Measurements from ENCODE around the gene TARBP1. TPM values are rescaled to one million over a fixed set of nuclear protein-coding genes. Genes with fewer than 3 reads are reported as not detected.
A peak's percentile ranks its signal among the peaks of the same experiment; 100 is the strongest.

Gene TARBP1
- total and polyA plus RNA-seq, 2 experiments from 2014 or later: 12.8 to 22.9 TPM

- 51% methylated on average over 7 of the region's 7 CpGs for WGBS (ENCODE audit: low lambda C conversion rate, missing lambda C conversion rate)
- H2AFZ ChIP-seq: no peak overlapping the region
- no peak overlapping the region for H3K4me2 ChIP-seq
- no peaks in the 10 kb centered on the region for H3K9me3 ChIP-seq (ENCODE audit: low read depth)
- no peaks in the 10 kb centered on the region for H4K20me1 ChIP-seq (ENCODE audit: insufficient read depth, poor library complexity, severe bottlenecking)
- DNase-seq (ENCODE audit: low spot score): peak; percentile 48
- H3K27me3 ChIP-seq: no peaks in the 10 kb centered on the region
- no peaks in the 10 kb centered on the region for H3K36me3 ChIP-seq (replicated peaks; ENCODE audit: insufficient read depth, low read depth)
- no peak overlapping the region for H3K4me3 ChIP-seq
- H3K9me2 ChIP-seq (replicated peaks; ENCODE audit: insufficient read depth): no peaks in the 10 kb centered on the region
- no peak for TF ChIP-seq EZH2phosphoT487 (IDR thresholded peaks at IDR 0.05; ENCODE audit: low read depth, severe bottlenecking, unreplicated experiment)
- no peak for TF ChIP-seq CTCF (IDR thresholded peaks at IDR 0.05; ENCODE audit: poor library complexity)
- TF ChIP-seq EZH2 (IDR thresholded peaks at IDR 0.05; ENCODE audit: borderline replicate concordance): no peak
- peaks cover 10% of the 10 kb centered on the region for H3K4me1 ChIP-seq (ENCODE audit: insufficient read depth)
- no peaks in the 10 kb centered on the region for H3K79me2 ChIP-seq
- H3K27ac ChIP-seq: peak overlapping the region; percentile 46
Measured at GRCh38 chr1:234495231-234495990, 16.4 kb upstream of the TARBP1 start.

- Histone ChIP-seq H3K79me2 (no peaks in the 10 kb centered on the region), H3K4me2 (no peak overlapping the region), H3K4me3 (no peak overlapping the region), H3K9me2 (replicated peaks; ENCODE audit: insufficient read depth) (no peaks in the 10 kb centered on the region), H3K27me3 (no peaks in the 10 kb centered on the region), H3K4me1 (ENCODE audit: insufficient read depth) (peaks cover 3% of the 10 kb centered on the region), H3K27ac (no peak overlapping the region), H2AFZ (no peak overlapping the region), H3K36me3 (replicated peaks; ENCODE audit: insufficient read depth, low read depth) (no peaks in the 10 kb centered on the region), H3K9me3 (ENCODE audit: low read depth) (no peaks in the 10 kb centered on the region), H4K20me1 (ENCODE audit: insufficient read depth, poor library complexity, severe bottlenecking) (no peaks in the 10 kb centered on the region)
- TF ChIP-seq EZH2 (IDR thresholded peaks at IDR 0.05; ENCODE audit: borderline replicate concordance) (no peak), CTCF (IDR thresholded peaks at IDR 0.05; ENCODE audit: poor library complexity) (no peak), EZH2phosphoT487 (IDR thresholded peaks at IDR 0.05; ENCODE audit: low read depth, severe bottlenecking, unreplicated experiment) (no peak)
- no peak for DNase-seq (ENCODE audit: low spot score)
- 97% methylated on average over 4 of the region's 4 CpGs for WGBS (ENCODE audit: low lambda C conversion rate, missing lambda C conversion rate)
Measured at GRCh38 chr1:234494049-234494448, 15.1 kb upstream of the TARBP1 start.

GRCh38 chr1:234490793-234491479, 12.0 kb upstream of the TARBP1 start:
- H3K27ac ChIP-seq: peak overlapping the region; percentile 52

More at GRCh38 chr1:234490793-234491479, 12.0 kb upstream of the TARBP1 start:
- 66% methylated on average over 4 of the region's 4 CpGs for WGBS (ENCODE audit: low lambda C conversion rate, missing lambda C conversion rate)
- H4K20me1 ChIP-seq (ENCODE audit: insufficient read depth, poor library complexity, severe bottlenecking): no peaks in the 10 kb centered on the region
- no peak overlapping the region for H3K4me3 ChIP-seq
- no peak overlapping the region for H3K4me2 ChIP-seq
- no peak overlapping the region for H2AFZ ChIP-seq
- H3K79me2 ChIP-seq: no peaks in the 10 kb centered on the region
- TF ChIP-seq CTCF (IDR thresholded peaks at IDR 0.05; ENCODE audit: poor library complexity) (no peak), EZH2phosphoT487 (IDR thresholded peaks at IDR 0.05; ENCODE audit: low read depth, severe bottlenecking, unreplicated experiment) (no peak)
- no peaks in the 10 kb centered on the region for H3K9me3 ChIP-seq (ENCODE audit: low read depth)
- H3K27me3 ChIP-seq: no peaks in the 10 kb centered on the region
- no peaks in the 10 kb centered on the region for H3K9me2 ChIP-seq (replicated peaks; ENCODE audit: insufficient read depth)
- H3K36me3 ChIP-seq (replicated peaks; ENCODE audit: insufficient read depth, low read depth): no peaks in the 10 kb centered on the region
- peak; percentile 44 for DNase-seq (ENCODE audit: low spot score)
- peaks cover 5% of the 10 kb centered on the region for H3K4me1 ChIP-seq (ENCODE audit: insufficient read depth)
